GM13977 (cell line): ENCODE results near the gene AGAP3.

Experiments used
- DNase-seq: peaks from one replicate; pipeline ENCODE4 v3.0.0; 2012; ENCODE audit warnings: low spot score
- CTCF ChIP-seq: IDR thresholded peaks from 2 replicates; pipeline ENCODE4 v1.5.1; 2012; ENCODE audit warnings: mild to moderate bottlenecking, control low read depth; ENCODE audit not compliant: insufficient read depth; ENCODE audit errors: extremely low read depth, missing control alignments
- in situ Hi-C: fragments of 300-500 bp; cut with MboI; formaldehyde crosslinking; loops from one replicate; pipeline ENCODE4 v1.12.0; 2022; ENCODE audit warnings: low sequenced_read_pairs, low pct_unique_long_range_greater_than_20kb, mixed read lengths, inconsistent platforms; ENCODE audit not compliant: unreplicated experiment

AGAP3 gene

DNA sequence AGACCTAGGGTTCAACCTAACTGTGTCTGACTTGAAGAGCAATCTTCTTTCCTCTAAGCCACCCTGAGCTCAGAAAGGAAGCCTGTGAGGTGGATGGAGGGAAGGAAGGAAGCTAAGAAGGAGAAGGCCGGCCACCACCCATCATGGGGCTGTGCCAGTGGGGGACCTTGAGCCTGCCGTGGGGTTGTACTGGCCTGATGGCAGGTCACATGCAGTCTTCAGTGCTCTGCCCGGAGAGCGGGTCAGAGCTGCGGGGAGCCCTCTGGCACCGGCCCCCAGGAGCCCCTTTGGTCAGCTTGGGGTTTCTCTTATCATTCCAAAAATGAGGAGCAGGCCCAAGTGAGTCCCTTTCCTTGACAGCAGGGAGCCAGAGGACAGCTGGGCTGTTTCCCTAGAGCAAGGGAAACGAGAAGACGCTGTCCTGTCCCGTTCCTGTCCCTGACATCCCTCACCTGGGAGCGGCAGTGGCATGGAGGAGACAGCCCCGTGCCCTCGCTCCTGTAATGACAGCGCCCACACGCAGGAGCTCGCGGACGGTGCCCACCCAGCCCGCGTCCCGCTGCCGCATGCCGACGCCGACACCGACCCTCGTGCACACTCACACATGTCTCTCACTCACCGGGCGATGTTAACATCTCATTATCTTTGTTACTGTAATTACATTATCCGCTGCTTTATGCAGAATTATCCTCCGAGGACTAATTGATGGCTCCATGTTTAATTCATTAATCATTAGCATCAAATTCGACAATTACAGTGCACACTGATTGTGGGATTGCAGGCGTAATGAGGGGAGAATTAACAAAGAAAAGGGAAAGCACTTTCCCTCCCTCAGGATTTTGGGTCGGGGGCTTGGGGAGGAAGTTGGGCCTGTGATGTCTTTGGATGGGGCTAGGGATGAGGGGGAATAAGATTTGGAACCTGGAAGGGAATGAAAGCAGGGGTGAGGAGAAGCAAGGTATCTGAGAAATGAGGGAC lies 49.9 kb downstream of the AGAP3 start:
- in situ Hi-C loops: no loop called here
- TF ChIP-seq CTCF: no peak
- DNase-seq: peak; percentile 35

DNA sequence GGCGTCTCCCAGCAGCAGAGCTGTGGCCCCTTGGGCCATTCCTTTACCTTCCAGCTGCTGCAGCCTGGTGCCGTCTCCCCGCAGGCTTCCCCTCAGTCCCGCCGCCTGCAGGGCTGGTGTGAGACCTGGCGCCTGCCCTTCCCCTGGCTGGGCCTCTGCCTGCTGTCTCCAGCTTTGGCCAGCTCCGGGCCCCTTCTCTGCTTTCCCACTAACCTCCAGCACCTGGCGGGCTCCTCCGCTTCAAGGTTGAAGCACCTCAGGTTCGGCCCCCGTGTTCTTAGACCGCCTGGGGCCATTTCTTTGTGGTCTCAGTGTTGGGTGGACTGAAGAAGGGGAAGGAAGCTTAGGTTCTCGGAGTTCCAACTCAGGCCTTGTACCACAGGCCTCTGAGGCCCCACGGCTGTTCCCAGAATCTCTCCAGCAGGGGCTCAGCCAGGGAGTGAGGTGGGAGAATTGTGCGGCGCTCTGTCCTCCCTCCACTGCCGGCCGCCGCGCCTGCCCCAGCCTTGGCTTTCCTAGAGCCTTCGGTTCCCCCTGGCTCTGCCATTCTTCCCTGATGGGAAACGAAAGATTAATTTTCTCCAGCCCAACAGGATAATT lies 50.9 kb downstream of the AGAP3 start:
- TF ChIP-seq CTCF: no peak
- in situ Hi-C loops: no loop called here
- no peak for DNase-seq

DNA sequence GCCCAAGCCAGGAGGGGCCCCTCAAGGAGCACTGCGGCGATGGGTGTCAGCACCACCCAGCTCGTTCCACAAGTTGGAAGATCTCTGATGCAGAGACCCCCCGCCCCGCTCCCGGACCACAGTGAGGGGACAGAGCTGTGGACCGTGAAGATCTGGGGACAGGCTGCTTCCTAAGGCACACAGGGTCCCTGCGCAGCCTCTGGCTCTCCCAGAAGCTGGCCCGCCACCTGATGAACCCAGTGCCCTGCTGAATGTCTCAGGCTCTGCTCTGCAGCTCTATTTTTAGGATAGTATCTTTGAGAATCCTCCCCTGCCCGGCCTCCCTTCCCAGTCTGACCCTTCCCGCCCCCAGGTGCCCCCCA lies 51.5 kb downstream of the AGAP3 start:
- peak; percentile 26 for DNase-seq
- TF ChIP-seq CTCF: no peak
- in situ Hi-C loops: no loop called here

GRCh38 chr7:151138153-151138851 lies 52.0 kb downstream of the AGAP3 start:
- DNase-seq: peak; percentile 28
- no peak for TF ChIP-seq CTCF
- in situ Hi-C loops: no loop called here

DNA sequence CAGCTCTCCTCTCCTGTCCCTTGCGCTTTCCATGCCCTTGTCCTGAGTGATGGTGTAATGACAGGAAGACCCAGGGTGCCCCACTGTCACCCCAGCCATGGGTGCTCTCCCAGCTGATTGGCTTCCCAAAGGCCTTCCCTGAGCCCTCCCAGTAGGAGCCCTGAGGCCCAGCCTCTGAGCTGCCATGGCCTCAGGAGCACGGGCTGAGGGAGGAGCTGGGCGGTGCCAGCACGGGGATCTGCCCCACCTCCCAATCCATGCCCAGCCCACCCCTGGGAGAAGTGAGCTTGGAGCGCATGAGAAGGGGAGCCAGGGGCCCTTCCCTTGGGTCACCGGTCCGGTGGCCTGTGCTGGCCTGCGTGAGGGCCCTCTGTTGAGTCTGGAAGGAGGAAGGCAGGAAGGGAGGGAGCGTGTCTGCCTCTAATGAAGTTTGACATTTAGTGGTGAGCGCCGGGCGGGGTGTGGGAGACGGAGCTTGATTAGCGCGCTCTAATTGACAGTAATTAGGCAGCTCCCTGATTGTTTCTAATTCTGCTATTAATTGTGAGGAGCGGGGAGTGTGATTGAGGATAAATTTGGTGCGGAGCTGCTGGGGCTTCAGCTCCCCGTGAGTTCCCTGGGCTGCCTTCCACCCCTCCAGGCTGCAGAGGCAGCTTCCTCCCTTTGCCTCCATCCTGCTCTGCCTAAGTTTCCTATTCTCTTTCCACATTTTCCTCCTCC lies 53.0 kb downstream of the AGAP3 start:
- TF ChIP-seq CTCF: no peak
- DNase-seq: peak; percentile 29
- in situ Hi-C loops: no loop called here

DNA sequence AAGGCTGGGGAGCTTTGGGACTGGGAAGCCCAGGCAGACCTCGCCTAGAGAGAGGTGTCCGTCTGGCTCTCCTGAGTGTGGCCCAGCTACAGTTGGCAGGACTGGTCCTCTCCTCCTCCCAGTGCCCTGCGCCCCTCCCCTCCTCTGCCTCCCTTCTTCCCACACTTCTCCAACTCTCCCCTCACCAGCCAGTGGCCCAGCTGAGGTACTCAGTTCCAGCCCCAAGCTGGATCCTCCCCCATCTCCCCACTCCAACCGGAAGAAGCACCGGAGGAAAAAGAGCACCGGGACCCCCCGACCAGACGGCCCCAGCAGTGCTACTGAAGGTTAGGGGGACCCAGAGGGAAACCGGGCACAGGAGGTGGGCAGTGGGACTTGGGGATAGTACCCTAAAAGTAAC lies 53.5 kb downstream of the AGAP3 start:
- no peak for TF ChIP-seq CTCF
- no peak for DNase-seq
- in situ Hi-C loops: no loop called here
